Measurements from ENCODE around the gene CHST9.
"Not testable (repeated sequence)": the region's sequence is repeated elsewhere in the genome, so short reads cannot be mapped to it uniquely, and the experiment has no call there.

CHST9 gene

DNA sequence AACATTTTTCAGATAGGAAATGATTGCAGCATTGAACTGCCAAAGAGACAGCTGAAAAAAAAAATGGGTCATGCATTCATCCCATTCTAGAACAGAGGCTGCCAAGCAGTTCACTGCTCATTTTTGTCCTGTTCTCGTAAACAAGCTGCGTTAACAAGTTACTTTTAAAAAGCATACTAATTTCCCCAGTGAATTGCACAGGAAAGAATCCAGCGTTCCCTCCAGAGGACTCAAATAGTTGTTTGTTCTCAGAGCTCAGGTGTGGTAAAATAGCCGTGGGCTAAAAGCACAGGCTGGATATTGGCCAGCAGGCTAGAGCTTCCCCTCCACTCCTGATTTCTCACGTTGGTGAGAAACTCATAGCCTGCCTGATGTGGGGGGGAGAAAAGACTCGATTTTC is 243.5 kb downstream of the CHST9 start:
- H3K4me3 ChIP-seq (ENCODE audit: control insufficient read depth, low read depth, low read length), result no peak overlapping the region
- no peak for DNase-seq (ENCODE audit: low read depth)
- TF ChIP-seq, protein P1, sequence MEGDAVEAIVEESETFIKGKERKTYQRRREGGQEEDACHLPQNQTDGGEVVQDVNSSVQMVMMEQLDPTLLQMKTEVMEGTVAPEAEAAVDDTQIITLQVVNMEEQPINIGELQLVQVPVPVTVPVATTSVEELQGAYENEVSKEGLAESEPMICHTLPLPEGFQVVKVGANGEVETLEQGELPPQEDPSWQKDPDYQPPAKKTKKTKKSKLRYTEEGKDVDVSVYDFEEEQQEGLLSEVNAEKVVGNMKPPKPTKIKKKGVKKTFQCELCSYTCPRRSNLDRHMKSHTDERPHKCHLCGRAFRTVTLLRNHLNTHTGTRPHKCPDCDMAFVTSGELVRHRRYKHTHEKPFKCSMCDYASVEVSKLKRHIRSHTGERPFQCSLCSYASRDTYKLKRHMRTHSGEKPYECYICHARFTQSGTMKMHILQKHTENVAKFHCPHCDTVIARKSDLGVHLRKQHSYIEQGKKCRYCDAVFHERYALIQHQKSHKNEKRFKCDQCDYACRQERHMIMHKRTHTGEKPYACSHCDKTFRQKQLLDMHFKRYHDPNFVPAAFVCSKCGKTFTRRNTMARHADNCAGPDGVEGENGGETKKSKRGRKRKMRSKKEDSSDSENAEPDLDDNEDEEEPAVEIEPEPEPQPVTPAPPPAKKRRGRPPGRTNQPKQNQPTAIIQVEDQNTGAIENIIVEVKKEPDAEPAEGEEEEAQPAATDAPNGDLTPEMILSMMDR (IDR thresholded peaks at IDR 0.05; ENCODE audit: control insufficient read depth, insufficient read depth, low read depth, low read length, missing control alignments), result no peak

DNA sequence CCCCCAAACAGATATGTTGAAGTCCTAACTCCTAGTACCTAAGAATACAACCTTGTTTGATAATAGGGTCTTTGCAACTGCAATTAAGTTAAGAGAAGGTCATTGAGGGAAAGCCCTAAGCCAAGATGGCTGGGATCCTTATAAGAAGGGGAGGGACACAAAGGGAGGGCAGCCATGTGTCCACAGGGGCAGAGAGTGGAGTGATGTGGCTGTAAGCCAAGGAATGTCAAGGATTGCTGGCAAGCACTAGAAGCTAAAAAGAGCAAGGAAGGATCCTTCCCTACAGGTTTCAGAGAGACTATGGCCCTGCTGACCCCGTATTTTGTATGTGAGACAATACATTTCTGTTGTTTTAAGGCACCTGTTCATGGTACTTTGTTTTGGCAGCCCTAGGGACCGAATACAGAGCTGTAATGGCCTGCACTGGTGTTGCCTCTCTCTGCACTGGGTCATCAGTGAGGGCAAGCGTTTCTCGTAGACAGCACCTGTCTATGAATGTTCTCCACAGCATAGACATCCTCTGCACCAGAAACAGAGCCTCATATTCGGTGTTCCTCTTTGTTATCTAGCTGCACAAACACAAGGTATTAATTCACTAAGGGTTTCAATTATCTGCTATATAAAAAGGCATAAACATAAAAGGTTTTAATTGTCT is 244.2 kb downstream of the CHST9 start:
- H3K4me3 ChIP-seq (ENCODE audit: control insufficient read depth, low read depth, low read length), result no peak overlapping the region
- TF ChIP-seq, protein P1 (IDR thresholded peaks at IDR 0.05; ENCODE audit: control insufficient read depth, insufficient read depth, low read depth, low read length, missing control alignments), result no peak
- no peak for DNase-seq (ENCODE audit: low read depth)

DNA sequence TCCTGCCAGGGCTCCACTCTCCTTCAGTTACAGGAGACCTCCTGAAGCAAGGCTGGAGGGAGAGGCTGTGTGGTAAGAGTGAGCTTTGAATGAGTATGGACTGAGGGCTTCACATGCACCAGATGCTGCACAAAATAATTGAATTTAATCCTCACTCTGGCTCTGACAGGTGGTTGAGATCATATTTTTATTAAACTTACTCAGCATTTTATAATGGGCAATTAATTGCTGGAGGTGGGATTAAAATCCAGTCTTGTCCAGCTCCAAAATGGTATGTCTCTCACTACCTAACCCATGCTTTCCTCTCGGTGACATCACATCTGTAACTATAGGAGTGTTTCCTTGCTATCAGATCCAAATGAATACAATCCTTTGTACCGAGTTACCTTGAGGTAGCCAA is 253.4 kb downstream of the CHST9 start:
- TF ChIP-seq, protein P1 (IDR thresholded peaks at IDR 0.05; ENCODE audit: control insufficient read depth, insufficient read depth, low read depth, low read length, missing control alignments), result no peak
- DNase-seq (ENCODE audit: low read depth), result no peak
- no peak overlapping the region for H3K4me3 ChIP-seq (ENCODE audit: control insufficient read depth, low read depth, low read length)

DNA sequence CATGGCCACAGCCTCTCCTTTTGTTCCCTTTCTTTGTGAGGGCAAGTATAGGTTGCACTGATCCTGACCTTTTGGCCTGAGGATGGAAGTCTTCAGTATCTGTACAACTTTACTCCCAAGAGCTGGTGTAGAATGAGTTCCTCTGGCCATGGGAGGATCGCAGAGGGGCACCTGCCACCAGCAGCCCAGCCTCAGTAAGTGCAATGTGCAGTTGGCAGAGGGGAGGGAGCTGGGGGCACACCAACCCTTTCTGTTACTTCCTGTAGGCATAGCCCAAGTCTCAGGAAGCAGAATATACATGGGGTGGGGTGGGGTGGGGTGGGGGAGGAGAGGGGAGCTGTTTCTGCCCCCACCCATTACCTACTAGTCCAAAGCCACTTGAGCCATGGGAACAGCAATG is 254.5 kb downstream of the CHST9 start:
- no peak for DNase-seq (ENCODE audit: low read depth)
- H3K4me3 ChIP-seq (ENCODE audit: control insufficient read depth, low read depth, low read length), result no peak overlapping the region
- TF ChIP-seq, protein P1 (IDR thresholded peaks at IDR 0.05; ENCODE audit: control insufficient read depth, insufficient read depth, low read depth, low read length, missing control alignments), result no peak

DNA sequence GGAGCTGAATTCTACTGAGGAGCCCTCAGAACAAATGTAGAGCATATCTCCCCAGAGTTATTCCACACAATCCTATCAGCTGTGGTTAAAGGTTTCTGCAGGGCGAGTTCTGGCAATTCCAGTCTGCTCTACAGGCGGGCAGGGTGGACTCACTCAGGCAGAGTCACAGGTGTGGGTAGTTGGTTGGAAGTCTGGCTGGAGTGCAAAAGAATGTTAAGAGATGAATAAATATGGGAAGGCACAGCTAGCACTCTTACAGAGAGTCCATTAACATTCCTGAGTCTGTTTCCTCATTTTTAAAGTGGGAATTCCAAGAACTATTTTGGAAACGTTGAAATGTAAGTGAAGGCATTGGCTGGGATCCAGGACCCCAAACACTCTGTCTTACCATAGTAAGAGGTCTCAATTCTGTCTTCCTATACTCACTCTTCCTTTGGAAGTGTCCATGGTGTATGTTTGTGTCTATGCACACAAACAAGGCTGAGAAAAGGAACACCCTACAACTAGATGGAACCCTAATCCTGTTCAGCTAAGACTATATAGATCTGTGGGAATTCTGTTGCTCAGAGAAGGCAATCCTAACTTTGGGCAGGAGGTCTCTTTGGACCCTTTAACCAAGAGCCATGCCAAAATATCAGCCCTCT is 256.3 kb downstream of the CHST9 start:
- DNase-seq (ENCODE audit: low read depth), result no peak
- no peak overlapping the region for H3K4me3 ChIP-seq (ENCODE audit: control insufficient read depth, low read depth, low read length)
- TF ChIP-seq, protein P1 (IDR thresholded peaks at IDR 0.05; ENCODE audit: control insufficient read depth, insufficient read depth, low read depth, low read length, missing control alignments), result no peak

DNA sequence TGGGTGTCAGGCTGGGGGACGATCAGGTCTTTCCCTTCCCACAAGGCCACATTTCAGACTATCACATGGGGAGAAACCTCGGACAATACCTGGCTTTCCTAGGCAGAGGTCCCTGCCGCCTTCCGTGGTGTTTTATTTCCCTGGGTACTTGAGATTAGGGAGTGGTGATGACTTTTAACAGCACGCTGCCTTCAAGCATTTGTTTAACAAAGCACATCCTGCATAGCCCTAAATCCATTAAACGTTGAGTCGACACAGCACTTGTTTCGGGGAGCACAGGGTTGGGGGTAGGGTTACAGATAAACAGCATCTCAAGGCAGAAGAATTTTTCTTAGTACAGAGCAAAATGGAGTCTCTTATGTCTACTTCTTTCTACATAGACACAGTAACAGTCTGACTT is 257.3 kb downstream of the CHST9 start:
- not testable (repeated sequence) for H3K4me3 ChIP-seq (ENCODE audit: control insufficient read depth, low read depth, low read length); DNase-seq (ENCODE audit: low read depth)

DNA sequence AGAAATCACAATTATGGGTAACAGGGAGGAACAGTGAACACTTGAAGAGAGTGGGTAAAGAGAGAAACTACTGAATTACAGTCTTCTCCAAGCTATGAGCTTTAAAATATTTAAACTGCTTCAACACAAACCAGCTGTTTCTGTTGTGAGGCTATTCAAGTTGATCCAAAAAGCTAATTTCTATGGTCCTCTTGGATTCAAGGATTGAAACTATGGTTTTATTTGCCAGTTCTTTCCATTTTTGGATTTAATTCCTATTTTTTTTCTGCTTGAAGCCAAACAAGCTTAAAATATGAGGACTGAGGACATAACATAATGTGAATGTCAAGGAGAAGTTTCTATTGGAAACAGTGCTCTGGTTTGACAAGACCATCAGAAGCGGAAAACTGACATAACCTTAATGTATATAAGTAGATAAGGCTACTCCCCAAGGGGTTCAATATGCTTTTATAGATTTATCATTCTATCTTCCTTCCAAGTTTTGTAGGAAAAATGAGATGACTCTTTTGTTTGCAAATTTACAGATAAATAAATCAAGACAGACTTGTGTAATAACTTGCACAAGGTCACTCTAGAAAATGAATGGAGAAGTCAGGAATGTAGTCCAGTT is 258.9 kb downstream of the CHST9 start:
- H3K4me3 ChIP-seq (ENCODE audit: control insufficient read depth, low read depth, low read length), result no peak overlapping the region
- TF ChIP-seq, protein P1 (IDR thresholded peaks at IDR 0.05; ENCODE audit: control insufficient read depth, insufficient read depth, low read depth, low read length, missing control alignments), result no peak
- DNase-seq (ENCODE audit: low read depth), result no peak

Measured in AG09309 (cell line).